K562 (cell line): ENCODE data around the gene IGF1R. TPM values are rescaled to one million over a fixed set of nuclear protein-coding genes. Genes with fewer than 3 reads are reported as not detected.

Experiments used
- ATAC-seq: fragments of 200-7000 bp; cut with Tn5 transposase; 3 replicates; pipeline ENCODE4 v1.9.1; 2020; ENCODE audit warnings: moderate library complexity
- BruUV-seq: library from RNA; stranded (reverse); fragments of 400-500 nt; replicated peaks from 2 replicates; lab custom pipeline; 2021; lab: Mats Ljungman, UMichigan
- CTCF ChIA-PET: fragments of 300-600 bp; formaldehyde crosslinking; extraction: SDS; loops from one replicate; lab custom pipeline; 2021; ENCODE audit warnings: low intra/inter-chr PET ratio; lab: Yijun Ruan, JAX
- POLR2A ChIA-PET: fragments of 300-600, 350-650 bp; sonication (Branson Sonifier 250); formaldehyde crosslinking; extraction: SDS; loops from one replicate; lab custom pipeline; 2021; ENCODE audit warnings: antibody characterized with exemption, inconsistent platforms; lab: Yijun Ruan, JAX
- DNase-seq, 4 experiments: peaks; one replicate each; pipeline versions ENCODE4 v3.0.0 to v3.0.0-alpha.2; 2011 to 2018; ENCODE audit warnings: low spot score in 3 of 4, mixed read lengths in 3 of 4; ENCODE audit errors: extremely low read depth in 1 of 4
- FAIRE-seq: peaks from 2 replicates; lab custom pipeline; 2011; peaks lifted over from hg19 to GRCh38; lab: Jason Lieb, UNC
- H2AFZ ChIP-seq: 2 replicates; pipeline ENCODE4 v1.6.0; 2011; ENCODE audit warnings: low read depth, low read length, control low read depth, inconsistent platforms
- H3K27ac ChIP-seq: fragments of 200-600 bp; 3 replicates; pipeline ENCODE4 v1.8.0; 2011; ENCODE audit warnings: low read depth, mild to moderate bottlenecking, control low read depth, inconsistent platforms, low read length, moderate library complexity, mixed read lengths; ENCODE audit errors: extremely low read depth
- H3K27me3 ChIP-seq, 2 experiments: fragments of 300-600 bp in 1 of 2; 2 replicates in 1 of 2; 3 replicates in 1 of 2; pipeline versions ENCODE4 v1.6.0 to v1.8.0; 2011; ENCODE audit warnings: inconsistent platforms in 2 of 2, low read length in 2 of 2, mild to moderate bottlenecking in 1 of 2, mixed read lengths in 1 of 2, moderate library complexity in 1 of 2; ENCODE audit not compliant: control insufficient read depth in 2 of 2, insufficient read depth in 2 of 2
- H3K36me3 ChIP-seq: fragments of 300-600 bp; 3 replicates; pipeline ENCODE4 v1.8.0; 2011; ENCODE audit warnings: mild to moderate bottlenecking, low read length, inconsistent platforms; ENCODE audit not compliant: control insufficient read depth, insufficient read depth
- H3K4me1 ChIP-seq, 2 experiments: fragments of 200-600 bp in 1 of 2; replicated peaks in 1 of 2; 2 replicates in 1 of 2; 3 replicates in 1 of 2; pipeline versions ENCODE4 v1.5.1 to v1.8.0; 2011; ENCODE audit warnings: inconsistent platforms in 2 of 2, low read length in 2 of 2, mild to moderate bottlenecking in 1 of 2, mixed read lengths in 1 of 2, moderate library complexity in 1 of 2; ENCODE audit not compliant: control insufficient read depth in 2 of 2, insufficient read depth in 2 of 2
- H3K4me2 ChIP-seq: 2 replicates; pipeline ENCODE4 v1.6.1; 2011; ENCODE audit warnings: low read length, control low read depth, inconsistent platforms, mixed read lengths; ENCODE audit not compliant: insufficient read depth
- H3K4me3 ChIP-seq: fragments of 200-600 bp; sonication (generic), shearing (Covaris generic); 2 replicates; pipeline ENCODE4 v1.5.1; 2016; ENCODE audit warnings: control low read depth, inconsistent platforms
- H3K79me2 ChIP-seq: fragments of 200-600 bp; 3 replicates; pipeline ENCODE4 v1.8.0; 2011; ENCODE audit warnings: low read length, inconsistent platforms; ENCODE audit not compliant: control insufficient read depth, insufficient read depth
- H3K9ac ChIP-seq, 2 experiments: 2 replicates each; pipeline versions ENCODE4 v1.6.0 to v1.6.1; 2011; ENCODE audit warnings: low read depth in 2 of 2, low read length in 2 of 2, control low read depth in 1 of 2, inconsistent platforms in 1 of 2, mild to moderate bottlenecking in 1 of 2, mixed read lengths in 1 of 2; ENCODE audit not compliant: insufficient read depth in 1 of 2
- H3K9me1 ChIP-seq: one replicate; pipeline ENCODE4 v1.6.0; 2011; ENCODE audit warnings: inconsistent platforms, mild to moderate bottlenecking, low read length, moderate library complexity; ENCODE audit not compliant: control insufficient read depth, insufficient read depth
- H3K9me3 ChIP-seq: replicated peaks from 2 replicates; pipeline ENCODE4 v1.5.1; 2011; ENCODE audit warnings: low read depth, low read length, inconsistent platforms; ENCODE audit not compliant: control insufficient read depth, insufficient read depth
- H4K20me1 ChIP-seq: replicated peaks from 2 replicates; pipeline ENCODE4 v1.6.1; 2011; ENCODE audit warnings: low read length, inconsistent platforms, mixed read lengths; ENCODE audit not compliant: control insufficient read depth, insufficient read depth
- DNMT1 ChIP-seq: fragments of 450-650 bp; IDR thresholded peaks from 2 replicates; pipeline ENCODE4 v1.6.1; 2016; ENCODE audit warnings: antibody characterized with exemption, mild to moderate bottlenecking
- GATA2 ChIP-seq: sonication (generic); formaldehyde crosslinking; IDR thresholded peaks from 2 replicates; pipeline ENCODE4 v1.4.0; 2020; ENCODE audit warnings: mild to moderate bottlenecking, missing genetic modification reagents
- GATAD2A ChIP-seq: fragments of 450-650 bp; IDR thresholded peaks from 2 replicates; pipeline ENCODE4 v1.6.1; 2017
- HSF4 ChIP-seq: fragments of 250-450 bp; sonication (Bioruptor Pico); IDR thresholded peaks from 2 replicates; pipeline ENCODE4 v2.1.2; 2022; ENCODE audit warnings: mild to moderate bottlenecking, moderate library complexity, borderline replicate concordance
- IRF2 ChIP-seq: sonication (generic); formaldehyde crosslinking; IDR thresholded peaks from 2 replicates; pipeline ENCODE4 v1.8.1; 2022; ENCODE audit warnings: mild to moderate bottlenecking, missing genetic modification reagents
- RFX5 ChIP-seq: IDR thresholded peaks from 2 replicates; pipeline ENCODE4 v1.6.1; 2011; ENCODE audit warnings: low read depth, mild to moderate bottlenecking, improper control_type of control experiment, low read length
- SMAD2 ChIP-seq: fragments of 150-350 bp; IDR thresholded peaks from 2 replicates; pipeline ENCODE4 v1.6.1; 2014; ENCODE audit warnings: low read depth, mild to moderate bottlenecking, low read length
- SMARCA5 ChIP-seq: fragments of 450-650 bp; IDR thresholded peaks from 2 replicates; pipeline ENCODE4 v1.6.1; 2016
- SMARCE1 ChIP-seq: fragments of 450-650 bp; IDR thresholded peaks from 2 replicates; pipeline ENCODE4 v1.7.1; 2016; ENCODE audit warnings: mild to moderate bottlenecking
- SP1 ChIP-seq: sonication (generic); formaldehyde crosslinking; IDR thresholded peaks from 2 replicates; pipeline ENCODE4 v1.8.1; 2022; ENCODE audit warnings: mild to moderate bottlenecking, missing genetic modification reagents
- WGBS: fragments of 100-300 bp; shearing (Covaris generic); methylation state at CpG from one replicate; pipeline ENCODE4 v1.1.6; 2016; ENCODE audit warnings: low coverage, mixed read lengths; ENCODE audit not compliant: insufficient coverage; ENCODE audit errors: missing lambda C conversion rate; 5-methylcytosine and 5-hydroxymethylcytosine counted together
- in situ Hi-C: fragments of 300-500 bp; cut with MboI; formaldehyde crosslinking; loops from 4 replicates; pipeline ENCODE4 v1.15.0; 2018; ENCODE audit warnings: inconsistent platforms, mixed read lengths
- intact Hi-C: fragments of 100-400 bp; cut with micrococcal nuclease; formaldehyde crosslinking; loops from 2 replicates; pipeline ENCODE4 v1.14.2; 2022
- polyA plus RNA-seq, 8 experiments: library from polyadenylated mRNA; depleted of rRNA in 4 of 8; stranded (reverse) in 5 of 8; unstranded in 3 of 8; fragments of >200 nt; fragmentation: Nextera tagmentation in 2 of 8; fragmentation: Illumina TruSeq in 1 of 8; extraction: Ambion mirVana in 2 of 8; extraction: Trizol in 1 of 8; gene quantifications; 2 replicates each; pipeline versions ENCODE4 v1.2.1 to v1.2.3, GENCODE V29; 2011 to 2014; ENCODE audit warnings: inconsistent platforms in 1 of 8, missing spikeins in 1 of 8
- total RNA-seq, 7 experiments: library from RNA; depleted of rRNA in 6 of 7; stranded (reverse); fragments of >200 nt in 6 of 7; fragmentation: Illumina TruSeq in 2 of 7; extraction: Trizol in 2 of 7; gene quantifications; 2 replicates each; pipeline versions ENCODE4 v1.2.1 to v1.2.3, GENCODE V29; 2011 to 2021; ENCODE audit warnings: low replicate concordance in 1 of 7
- TF ChIP-seq, protein P1 (sequence below): IDR thresholded peaks from 2 replicates; pipeline ENCODE4 v1.6.1; 2012; ENCODE audit warnings: low read depth, low read length, improper control_type of control experiment, borderline replicate concordance
- TF ChIP-seq, protein P2 (sequence below): fragments of 450-650 bp; formaldehyde crosslinking; conservative IDR thresholded peaks from 2 replicates; pipeline ENCODE4 v1.4.0; 2022; ENCODE audit warnings: mild to moderate bottlenecking, missing genetic modification characterization
- TF ChIP-seq, protein P3 (sequence below): IDR thresholded peaks from 2 replicates; pipeline ENCODE4 v1.6.1; 2014; ENCODE audit warnings: antibody characterized with exemption

The IGF1R gene
- total and polyA plus RNA-seq, 9 of the 15 experiments (the other 6 are each of a cell fraction or from before 2014, with no cell fraction given) = 0.35 to 8.0 (median 1.6) TPM

DNA sequence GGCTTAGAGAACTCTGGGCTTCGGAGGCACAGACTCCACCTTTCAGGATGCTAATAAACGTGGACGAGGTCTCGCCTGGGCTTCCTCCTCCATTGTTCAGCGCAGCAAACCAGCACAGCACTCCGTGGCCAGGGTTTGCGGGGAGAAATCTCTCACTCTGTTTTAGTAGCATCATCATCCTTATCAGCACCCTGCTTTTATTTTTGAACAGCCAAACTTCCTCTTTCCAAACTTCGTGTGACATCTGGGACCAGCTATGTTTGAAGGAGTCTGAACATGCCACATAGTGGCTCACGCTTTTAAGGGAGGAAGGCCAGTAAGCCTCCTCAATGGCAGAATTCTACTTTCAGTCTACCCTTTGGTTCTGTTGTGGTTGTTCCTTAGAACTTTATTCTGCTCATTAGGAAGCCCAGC is 210.3 kb downstream of the IGF1R start:
- CTCF ChIA-PET = no interaction called here

More for the DNA sequence above, 210.3 kb downstream of the IGF1R start:
- Histone ChIP-seq H3K4me1 (no peaks in the 10 kb centered on the region), H2AFZ (no peak overlapping the region), H3K4me2 (no peak overlapping the region), H3K27me3 (peaks cover 34 to 36% of the 10 kb centered on the region in 2 experiments), H3K9me3 (no peaks in the 10 kb centered on the region), H3K9me1 (no peaks in the 10 kb centered on the region), H3K4me3 (no peak overlapping the region), H4K20me1 (peaks cover 30% of the 10 kb centered on the region), H3K9ac (no peak overlapping the region), H3K36me3 (no peaks in the 10 kb centered on the region), H3K27ac (no peak overlapping the region), H3K79me2 (no peaks in the 10 kb centered on the region)
- WGBS = 0% methylated on average over 8 of the region's 9 CpGs
- BruUV-seq = no TSS peak
- DNase-seq = no peak
- no peak for FAIRE-seq
- in situ Hi-C loops (no loop called here), intact Hi-C loops (no loop called here)
- TF ChIP-seq SMARCA5 (no peak), SMARCE1 (no peak), SMAD2 (no peak), GATA2 (CRISPR knock-in tag) (no peak), DNMT1 (no peak), HSF4 (no peak), RFX5 (no peak), SP1 (CRISPR knock-in tag) (no peak), GATAD2A (no peak), IRF2 (CRISPR knock-in tag) (no peak)
- TF ChIP-seq, protein P1, sequence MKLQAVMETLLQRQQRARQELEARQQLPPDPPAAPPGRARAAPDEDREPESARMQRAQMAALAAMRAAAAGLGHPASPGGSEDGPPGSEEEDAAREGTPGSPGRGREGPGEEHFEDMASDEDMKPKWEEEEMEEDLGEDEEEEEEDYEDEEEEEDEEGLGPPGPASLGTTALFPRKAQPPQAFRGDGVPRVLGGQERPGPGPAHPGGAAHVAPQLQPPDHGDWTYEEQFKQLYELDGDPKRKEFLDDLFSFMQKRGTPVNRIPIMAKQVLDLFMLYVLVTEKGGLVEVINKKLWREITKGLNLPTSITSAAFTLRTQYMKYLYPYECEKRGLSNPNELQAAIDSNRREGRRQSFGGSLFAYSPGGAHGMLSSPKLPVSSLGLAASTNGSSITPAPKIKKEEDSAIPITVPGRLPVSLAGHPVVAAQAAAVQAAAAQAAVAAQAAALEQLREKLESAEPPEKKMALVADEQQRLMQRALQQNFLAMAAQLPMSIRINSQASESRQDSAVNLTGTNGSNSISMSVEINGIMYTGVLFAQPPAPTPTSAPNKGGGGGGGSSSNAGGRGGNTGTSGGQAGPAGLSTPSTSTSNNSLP = no peak
- TF ChIP-seq, protein P2, sequence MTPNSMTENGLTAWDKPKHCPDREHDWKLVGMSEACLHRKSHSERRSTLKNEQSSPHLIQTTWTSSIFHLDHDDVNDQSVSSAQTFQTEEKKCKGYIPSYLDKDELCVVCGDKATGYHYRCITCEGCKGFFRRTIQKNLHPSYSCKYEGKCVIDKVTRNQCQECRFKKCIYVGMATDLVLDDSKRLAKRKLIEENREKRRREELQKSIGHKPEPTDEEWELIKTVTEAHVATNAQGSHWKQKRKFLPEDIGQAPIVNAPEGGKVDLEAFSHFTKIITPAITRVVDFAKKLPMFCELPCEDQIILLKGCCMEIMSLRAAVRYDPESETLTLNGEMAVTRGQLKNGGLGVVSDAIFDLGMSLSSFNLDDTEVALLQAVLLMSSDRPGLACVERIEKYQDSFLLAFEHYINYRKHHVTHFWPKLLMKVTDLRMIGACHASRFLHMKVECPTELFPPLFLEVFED (CRISPR knock-in tag) = no peak
- TF ChIP-seq, protein P3, sequence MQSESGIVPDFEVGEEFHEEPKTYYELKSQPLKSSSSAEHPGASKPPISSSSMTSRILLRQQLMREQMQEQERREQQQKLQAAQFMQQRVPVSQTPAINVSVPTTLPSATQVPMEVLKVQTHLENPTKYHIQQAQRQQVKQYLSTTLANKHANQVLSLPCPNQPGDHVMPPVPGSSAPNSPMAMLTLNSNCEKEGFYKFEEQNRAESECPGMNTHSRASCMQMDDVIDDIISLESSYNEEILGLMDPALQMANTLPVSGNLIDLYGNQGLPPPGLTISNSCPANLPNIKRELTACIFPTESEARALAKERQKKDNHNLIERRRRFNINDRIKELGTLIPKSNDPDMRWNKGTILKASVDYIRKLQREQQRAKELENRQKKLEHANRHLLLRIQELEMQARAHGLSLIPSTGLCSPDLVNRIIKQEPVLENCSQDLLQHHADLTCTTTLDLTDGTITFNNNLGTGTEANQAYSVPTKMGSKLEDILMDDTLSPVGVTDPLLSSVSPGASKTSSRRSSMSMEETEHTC = no peak
- POLR2A ChIA-PET = no interaction called here
- ATAC-seq = no peak
